Measurements from ENCODE around the gene DNAAF1.

The DNAAF1 gene

DNA sequence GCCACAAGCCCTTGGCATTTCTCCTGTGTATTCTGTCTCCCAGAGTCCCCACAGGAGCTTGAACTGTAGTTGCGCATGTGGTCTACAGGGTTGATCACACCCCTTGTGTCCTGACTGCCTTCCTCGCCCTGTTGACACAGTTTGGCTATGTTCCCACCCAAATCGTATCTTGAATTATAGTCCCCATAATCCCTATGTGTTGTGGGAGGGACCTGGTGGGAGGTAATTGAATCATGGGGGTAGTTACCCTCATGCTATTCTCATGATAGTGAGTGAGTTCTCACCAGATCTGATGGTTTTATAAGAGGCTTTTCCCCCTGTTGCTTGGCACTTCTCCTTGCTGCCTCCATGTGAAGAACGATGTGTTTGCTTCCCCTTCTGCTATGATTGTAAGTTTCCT is 67.0 kb downstream of the DNAAF1 start:
- Histone ChIP-seq H3K27ac (ENCODE audit: low read depth, low read length) (no peak overlapping the region), H3K79me2 (ENCODE audit: control insufficient read depth, low read length) (no peaks in the 10 kb centered on the region), H4K20me1 (ENCODE audit: control insufficient read depth, insufficient read depth, low read depth, low read length) (no peaks in the 10 kb centered on the region), H3K9me3 (ENCODE audit: control insufficient read depth, insufficient read depth, low read length) (no peaks in the 10 kb centered on the region), H3K4me2 (ENCODE audit: low read length) (no peak overlapping the region), H3K27me3 (ENCODE audit: control insufficient read depth, low read length) (no peaks in the 10 kb centered on the region), H3K4me1 (ENCODE audit: control insufficient read depth, low read length) (no peaks in the 10 kb centered on the region), H3K36me3 (ENCODE audit: control insufficient read depth, low read length) (no peaks in the 10 kb centered on the region), H3K9me2 (replicated peaks; ENCODE audit: control insufficient read depth, low read length) (no peaks in the 10 kb centered on the region), H3F3A (ENCODE audit: control insufficient read depth, insufficient read depth) (no peaks in the 10 kb centered on the region), H3K4me3 (ENCODE audit: low read length) (no peak overlapping the region)
- no peak for TF ChIP-seq EZH2phosphoT487 (IDR thresholded peaks at IDR 0.05; ENCODE audit: borderline replicate concordance, low read length)
- TF ChIP-seq, protein P1, sequence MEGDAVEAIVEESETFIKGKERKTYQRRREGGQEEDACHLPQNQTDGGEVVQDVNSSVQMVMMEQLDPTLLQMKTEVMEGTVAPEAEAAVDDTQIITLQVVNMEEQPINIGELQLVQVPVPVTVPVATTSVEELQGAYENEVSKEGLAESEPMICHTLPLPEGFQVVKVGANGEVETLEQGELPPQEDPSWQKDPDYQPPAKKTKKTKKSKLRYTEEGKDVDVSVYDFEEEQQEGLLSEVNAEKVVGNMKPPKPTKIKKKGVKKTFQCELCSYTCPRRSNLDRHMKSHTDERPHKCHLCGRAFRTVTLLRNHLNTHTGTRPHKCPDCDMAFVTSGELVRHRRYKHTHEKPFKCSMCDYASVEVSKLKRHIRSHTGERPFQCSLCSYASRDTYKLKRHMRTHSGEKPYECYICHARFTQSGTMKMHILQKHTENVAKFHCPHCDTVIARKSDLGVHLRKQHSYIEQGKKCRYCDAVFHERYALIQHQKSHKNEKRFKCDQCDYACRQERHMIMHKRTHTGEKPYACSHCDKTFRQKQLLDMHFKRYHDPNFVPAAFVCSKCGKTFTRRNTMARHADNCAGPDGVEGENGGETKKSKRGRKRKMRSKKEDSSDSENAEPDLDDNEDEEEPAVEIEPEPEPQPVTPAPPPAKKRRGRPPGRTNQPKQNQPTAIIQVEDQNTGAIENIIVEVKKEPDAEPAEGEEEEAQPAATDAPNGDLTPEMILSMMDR (IDR thresholded peaks at IDR 0.05; ENCODE audit: low read depth, low read length, poor library complexity, severe bottlenecking), result no peak

DNA sequence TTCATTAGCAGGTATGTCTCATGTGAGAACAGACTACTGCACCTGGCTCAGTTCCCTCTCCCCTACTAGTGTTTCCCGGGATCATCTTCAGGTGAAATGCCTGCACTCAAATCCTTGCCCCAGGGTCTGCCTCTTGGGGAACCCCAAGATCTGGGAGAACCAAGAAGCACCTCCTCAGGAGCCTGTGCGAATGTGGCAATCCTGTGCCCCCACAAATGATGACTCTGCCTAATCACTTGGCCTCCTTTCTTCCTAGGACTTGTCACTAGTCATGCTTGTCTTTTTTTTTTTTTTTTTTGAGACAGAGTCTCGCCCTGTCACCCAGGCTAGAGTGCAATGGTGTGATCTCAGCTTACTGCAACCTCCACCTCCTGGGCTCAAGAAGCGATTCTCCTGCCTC is 67.5 kb downstream of the DNAAF1 start:
- Histone ChIP-seq H3F3A (ENCODE audit: control insufficient read depth, insufficient read depth) (no peaks in the 10 kb centered on the region), H3K36me3 (ENCODE audit: control insufficient read depth, low read length) (no peaks in the 10 kb centered on the region), H3K27me3 (ENCODE audit: control insufficient read depth, low read length) (no peaks in the 10 kb centered on the region), H3K27ac (ENCODE audit: low read depth, low read length) (no peak overlapping the region), H3K4me1 (ENCODE audit: control insufficient read depth, low read length) (no peaks in the 10 kb centered on the region), H3K9me2 (replicated peaks; ENCODE audit: control insufficient read depth, low read length) (no peaks in the 10 kb centered on the region), H3K4me3 (ENCODE audit: low read length) (no peak overlapping the region), H4K20me1 (ENCODE audit: control insufficient read depth, insufficient read depth, low read depth, low read length) (no peaks in the 10 kb centered on the region), H3K4me2 (ENCODE audit: low read length) (no peak overlapping the region), H3K9me3 (ENCODE audit: control insufficient read depth, insufficient read depth, low read length) (no peaks in the 10 kb centered on the region), H3K79me2 (ENCODE audit: control insufficient read depth, low read length) (no peaks in the 10 kb centered on the region)
- TF ChIP-seq EZH2phosphoT487 (IDR thresholded peaks at IDR 0.05; ENCODE audit: borderline replicate concordance, low read length), result no peak
- TF ChIP-seq, protein P1 (IDR thresholded peaks at IDR 0.05; ENCODE audit: low read depth, low read length, poor library complexity, severe bottlenecking), result no peak

DNA sequence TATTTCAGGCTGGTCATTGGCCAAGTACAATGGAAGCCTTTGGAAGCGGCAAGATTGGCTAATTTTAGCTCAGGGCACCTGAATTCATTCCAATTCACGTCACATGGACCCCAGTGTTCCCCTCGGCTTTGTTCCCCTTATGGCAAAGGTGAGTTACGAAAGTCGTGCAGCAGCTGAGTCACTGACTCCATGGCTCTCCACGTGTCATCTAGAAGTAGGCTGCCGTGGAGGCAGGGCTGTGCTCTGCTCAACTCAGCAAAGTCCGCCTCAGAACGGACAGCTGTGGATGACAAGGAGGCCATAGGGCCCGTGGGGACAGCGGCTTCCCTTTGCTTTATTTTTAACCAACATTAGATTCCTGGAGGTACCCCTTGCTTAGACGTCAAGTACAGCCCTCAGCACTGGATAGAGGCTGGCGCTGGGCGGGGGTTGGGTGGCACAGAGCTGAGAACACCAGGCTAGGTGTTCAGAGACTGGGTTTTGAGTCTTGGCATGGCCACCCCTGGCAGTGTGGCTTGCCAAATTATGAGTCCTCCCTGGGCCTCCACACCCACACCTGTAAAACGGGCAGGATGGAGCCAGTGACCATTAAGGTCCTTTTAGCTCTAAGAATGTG is 69.5 kb downstream of the DNAAF1 start:
- Histone ChIP-seq H3K27me3 (ENCODE audit: control insufficient read depth, low read length) (no peaks in the 10 kb centered on the region), H3K9me2 (replicated peaks; ENCODE audit: control insufficient read depth, low read length) (no peaks in the 10 kb centered on the region), H3K4me1 (ENCODE audit: control insufficient read depth, low read length) (no peaks in the 10 kb centered on the region), H3K9me3 (ENCODE audit: control insufficient read depth, insufficient read depth, low read length) (no peaks in the 10 kb centered on the region), H3K36me3 (ENCODE audit: control insufficient read depth, low read length) (no peaks in the 10 kb centered on the region), H3K4me2 (ENCODE audit: low read length) (no peak overlapping the region), H3K27ac (ENCODE audit: low read depth, low read length) (no peak overlapping the region), H3F3A (ENCODE audit: control insufficient read depth, insufficient read depth) (no peaks in the 10 kb centered on the region), H4K20me1 (ENCODE audit: control insufficient read depth, insufficient read depth, low read depth, low read length) (no peaks in the 10 kb centered on the region), H3K79me2 (ENCODE audit: control insufficient read depth, low read length) (no peaks in the 10 kb centered on the region), H3K4me3 (ENCODE audit: low read length) (no peak overlapping the region)
- no peak for TF ChIP-seq EZH2phosphoT487 (IDR thresholded peaks at IDR 0.05; ENCODE audit: borderline replicate concordance, low read length)
- TF ChIP-seq, protein P1 (IDR thresholded peaks at IDR 0.05; ENCODE audit: low read depth, low read length, poor library complexity, severe bottlenecking), result no peak
